Lower lobe of right lung (tissue), 2 donors: ENCODE results near the gene ZBTB22. TPM values are rescaled to one million over a fixed set of nuclear protein-coding genes. Genes with fewer than 3 reads are reported as not detected.

Experiments used
- ATAC-seq, 2 donors: fragments of 200-7000 bp; cut with Tn5 transposase; one replicate each; pipeline ENCODE4 v1.9.1; 2020 to 2022; ENCODE audit warnings: mild to moderate bottlenecking in 2 of 2, moderate library complexity in 2 of 2
- DNase-seq: peaks from one replicate; pipeline ENCODE4 v3.0.0-alpha.2; 2020
- H3K27ac ChIP-seq: fragments of 200-600 bp; one replicate; pipeline ENCODE4 v1.8.0; 2022
- H3K27me3 ChIP-seq: fragments of 200-600 bp; one replicate; pipeline ENCODE4 v1.8.0; 2022; ENCODE audit warnings: low read depth
- H3K36me3 ChIP-seq: fragments of 200-600 bp; one replicate; pipeline ENCODE4 v1.8.0; 2022; ENCODE audit warnings: mild to moderate bottlenecking
- H3K4me1 ChIP-seq: fragments of 200-600 bp; one replicate; pipeline ENCODE4 v1.8.0; 2022
- H3K4me3 ChIP-seq: fragments of 200-600 bp; one replicate; pipeline ENCODE4 v1.8.0; 2022; ENCODE audit warnings: mild to moderate bottlenecking
- H3K9me3 ChIP-seq: fragments of 200-600 bp; one replicate; pipeline ENCODE4 v1.8.0; 2022
- intact Hi-C: fragments of 100-400 bp; cut with DNase I; formaldehyde crosslinking; loops from one replicate; pipeline ENCODE4 v1.11.0; 2022
- total RNA-seq: library from RNA; stranded (reverse); fragmentation: NEBNext Ultra II Directional; extraction: Animal tissue kit (Norgen Biotek cat#: 25700); gene quantifications from one replicate; pipeline ENCODE4 v1.2.1, GENCODE V29; 2021
- TF ChIP-seq, protein P1 (sequence below): fragments of 200-600 bp; IDR thresholded peaks from one replicate; pipeline ENCODE4 v1.8.0; 2022; ENCODE audit warnings: antibody characterized with exemption, mild to moderate bottlenecking
- donor health status: DM: no; HTN: yes; CAD: no; lungs with severe emphysema.

The ZBTB22 gene
- total RNA-seq, 1 donor from 2014 or later: 27.5 TPM

DNA sequence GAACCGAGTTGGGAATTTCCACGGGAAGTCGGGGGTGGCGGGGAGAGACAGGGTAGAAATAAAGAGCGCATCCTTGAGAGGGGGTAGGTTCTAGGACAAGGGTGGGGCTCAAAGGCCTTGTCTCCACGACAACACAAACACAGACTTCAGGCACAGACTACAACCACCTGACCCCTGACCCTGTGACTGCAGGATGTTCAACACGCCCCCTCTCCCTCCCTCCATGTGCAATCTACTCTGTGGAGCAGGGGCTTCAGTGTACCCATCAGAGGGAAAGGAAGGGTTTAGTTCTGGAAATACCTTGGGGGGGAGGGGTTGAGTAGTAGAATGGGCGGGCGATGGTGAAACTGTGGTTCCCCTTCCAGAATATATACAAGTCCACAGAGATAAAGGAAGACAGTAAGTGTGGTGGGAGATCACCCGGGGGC lies 3.0 kb downstream of the ZBTB22 start:
- Histone ChIP-seq H3K4me3 (peak overlapping the region; percentile 96), H3K27ac (peak overlapping the region; percentile 98), H3K36me3 (peaks cover 36% of the 10 kb centered on the region), H3K9me3 (no peaks in the 10 kb centered on the region), H3K27me3 (no peaks in the 10 kb centered on the region), H3K4me1 (peaks cover 63% of the 10 kb centered on the region)
- TF ChIP-seq, protein P1, sequence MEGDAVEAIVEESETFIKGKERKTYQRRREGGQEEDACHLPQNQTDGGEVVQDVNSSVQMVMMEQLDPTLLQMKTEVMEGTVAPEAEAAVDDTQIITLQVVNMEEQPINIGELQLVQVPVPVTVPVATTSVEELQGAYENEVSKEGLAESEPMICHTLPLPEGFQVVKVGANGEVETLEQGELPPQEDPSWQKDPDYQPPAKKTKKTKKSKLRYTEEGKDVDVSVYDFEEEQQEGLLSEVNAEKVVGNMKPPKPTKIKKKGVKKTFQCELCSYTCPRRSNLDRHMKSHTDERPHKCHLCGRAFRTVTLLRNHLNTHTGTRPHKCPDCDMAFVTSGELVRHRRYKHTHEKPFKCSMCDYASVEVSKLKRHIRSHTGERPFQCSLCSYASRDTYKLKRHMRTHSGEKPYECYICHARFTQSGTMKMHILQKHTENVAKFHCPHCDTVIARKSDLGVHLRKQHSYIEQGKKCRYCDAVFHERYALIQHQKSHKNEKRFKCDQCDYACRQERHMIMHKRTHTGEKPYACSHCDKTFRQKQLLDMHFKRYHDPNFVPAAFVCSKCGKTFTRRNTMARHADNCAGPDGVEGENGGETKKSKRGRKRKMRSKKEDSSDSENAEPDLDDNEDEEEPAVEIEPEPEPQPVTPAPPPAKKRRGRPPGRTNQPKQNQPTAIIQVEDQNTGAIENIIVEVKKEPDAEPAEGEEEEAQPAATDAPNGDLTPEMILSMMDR: no peak
- ATAC-seq (peak; percentile 65 to 67), DNase-seq (peak; percentile 76)
- intact Hi-C loops: no loop called here

DNA sequence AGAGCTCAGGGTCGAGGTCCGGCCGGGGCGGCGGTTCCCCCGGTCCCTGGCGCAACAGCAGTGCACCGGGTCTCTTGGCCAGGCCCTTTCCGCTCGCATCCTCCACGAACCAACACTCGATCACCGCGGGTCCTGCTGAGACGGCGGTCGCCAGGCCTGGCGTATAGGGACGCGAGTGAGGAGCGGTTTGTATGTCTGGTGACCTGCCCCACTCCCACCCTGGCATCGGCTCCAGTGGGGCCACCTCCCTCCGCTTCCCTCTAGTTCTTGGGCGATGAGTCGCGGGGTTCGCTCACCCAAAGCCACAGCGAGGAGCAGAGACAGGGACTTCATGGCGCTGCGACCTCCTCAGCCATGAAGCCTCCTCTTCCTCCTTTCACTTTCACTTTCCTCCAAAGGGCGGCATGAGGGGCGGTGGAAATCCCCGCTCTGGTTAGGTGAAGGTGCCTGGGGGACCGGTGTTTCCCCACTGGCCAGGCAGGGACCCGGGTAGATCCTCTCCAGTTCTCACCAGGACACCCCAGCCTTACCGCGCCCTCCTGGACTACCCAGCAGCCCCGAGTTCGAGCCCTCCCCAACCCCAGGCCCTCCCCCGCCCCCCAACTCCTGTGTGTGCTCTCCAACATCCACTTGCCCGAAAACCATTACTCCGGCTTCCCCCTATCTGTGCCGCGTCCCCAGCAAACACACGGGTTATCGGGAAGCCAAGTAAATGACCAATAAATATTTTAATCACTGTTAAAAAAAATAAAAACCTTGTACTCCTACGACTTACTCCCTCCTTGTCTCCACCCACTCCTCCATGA lies 3.6 kb downstream of the ZBTB22 start, which contains the start of gene TAPBP:
TAPBP (minus strand) TSS at position 370 of the 806 bp plus-strand sequence; CDS start at position 333, 37 bp downstream.
- Histone ChIP-seq H3K36me3 (peaks cover 36% of the 10 kb centered on the region), H3K4me3 (peak within 1 kb of the TSS; percentile 96), H3K27ac (peak within 1 kb of the TSS; percentile 98), H3K9me3 (no peaks in the 10 kb centered on the region), H3K4me1 (peaks cover 57% of the 10 kb centered on the region), H3K27me3 (no peaks in the 10 kb centered on the region)
- intact Hi-C loops: no loop called here
- ATAC-seq: peak; percentile 38 to 62
- TF ChIP-seq, protein P1: no peak
- peak; percentile 72 for DNase-seq

DNA sequence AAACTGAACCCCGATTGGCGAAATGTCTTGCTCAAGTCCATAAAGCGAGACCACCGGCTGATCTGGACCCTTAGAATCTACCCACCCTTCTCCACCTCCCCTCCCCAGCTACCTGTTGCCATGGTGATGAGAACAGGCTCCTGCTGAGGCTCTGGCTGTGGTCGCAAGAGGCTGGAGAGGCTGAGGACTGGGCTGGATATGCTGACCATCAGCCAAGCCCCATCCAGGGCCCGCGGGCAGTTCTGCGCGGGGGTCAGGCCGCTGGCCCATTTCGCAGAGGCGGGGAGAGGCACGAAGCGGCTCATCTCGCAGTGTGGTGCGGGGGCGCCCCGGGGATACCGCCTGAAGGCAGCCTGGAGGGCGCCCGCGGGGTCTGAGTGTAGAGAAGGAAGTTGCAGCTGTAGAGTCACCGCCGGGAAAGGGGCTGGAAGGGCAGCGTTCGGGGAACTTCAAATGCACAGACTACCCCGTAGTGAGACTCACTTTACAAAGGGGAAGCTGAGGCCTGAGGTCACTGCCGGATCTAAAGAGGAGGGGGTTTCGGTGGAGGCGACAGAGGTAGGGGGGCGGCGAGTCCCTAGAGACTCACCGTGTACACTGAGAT lies 4.3 kb downstream of the ZBTB22 start:
- TF ChIP-seq, protein P1: no peak
- Histone ChIP-seq H3K27ac (peak overlapping the region; percentile 98), H3K9me3 (no peaks in the 10 kb centered on the region), H3K4me1 (peaks cover 50% of the 10 kb centered on the region), H3K36me3 (peaks cover 40% of the 10 kb centered on the region), H3K4me3 (peak overlapping the region; percentile 96), H3K27me3 (no peaks in the 10 kb centered on the region)
- peak; percentile 83 for DNase-seq
- peak; percentile 15 to 21 for ATAC-seq
- intact Hi-C loops: no loop called here

DNA sequence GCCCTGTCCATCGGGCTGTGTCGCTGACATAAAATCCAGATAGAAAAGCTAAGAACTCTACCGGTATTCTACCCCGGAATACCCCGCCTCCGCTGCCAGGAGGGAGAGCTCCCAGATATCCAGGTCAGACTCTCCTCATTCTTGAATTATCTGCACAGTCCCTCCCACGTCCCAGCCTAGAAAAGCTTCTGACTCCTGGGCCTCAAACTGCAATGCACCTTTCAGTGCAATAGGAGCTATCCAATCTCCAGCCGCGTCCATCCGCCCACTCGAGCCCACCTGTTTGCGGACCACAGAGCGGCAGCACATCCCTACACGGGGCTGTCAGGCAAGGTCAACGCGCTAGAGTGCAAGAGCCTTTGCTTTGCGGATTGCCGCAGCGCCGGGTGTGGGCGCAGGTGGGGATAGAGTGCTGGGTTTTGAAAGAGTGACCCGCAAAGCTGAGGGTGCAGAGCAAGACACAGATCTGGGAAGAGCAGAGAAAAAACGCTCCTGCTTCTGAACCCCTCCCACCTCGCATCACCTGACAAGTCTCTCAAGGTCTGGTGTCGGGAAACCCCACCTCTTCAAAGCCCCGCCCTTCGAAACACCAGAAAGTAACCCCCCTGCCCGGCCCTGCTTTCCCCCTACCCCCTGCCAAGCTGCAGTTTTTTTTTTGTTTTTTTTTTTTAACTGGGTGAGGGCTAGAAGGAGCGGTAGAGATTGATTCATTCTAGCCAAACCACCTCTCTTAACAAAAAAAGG lies 5.0 kb downstream of the ZBTB22 start:
- TF ChIP-seq, protein P1: no peak
- intact Hi-C loops: no loop called here
- H3K36me3 ChIP-seq: peaks cover 46% of the 10 kb centered on the region
- peak overlapping the region; percentile 98 for H3K27ac ChIP-seq
- ATAC-seq (peak; percentile 58 to 61), DNase-seq (peak; percentile 87)
- peak overlapping the region; percentile 96 for H3K4me3 ChIP-seq
- peaks cover 48% of the 10 kb centered on the region for H3K4me1 ChIP-seq
- no peaks in the 10 kb centered on the region for H3K9me3 ChIP-seq
- no peaks in the 10 kb centered on the region for H3K27me3 ChIP-seq

DNA sequence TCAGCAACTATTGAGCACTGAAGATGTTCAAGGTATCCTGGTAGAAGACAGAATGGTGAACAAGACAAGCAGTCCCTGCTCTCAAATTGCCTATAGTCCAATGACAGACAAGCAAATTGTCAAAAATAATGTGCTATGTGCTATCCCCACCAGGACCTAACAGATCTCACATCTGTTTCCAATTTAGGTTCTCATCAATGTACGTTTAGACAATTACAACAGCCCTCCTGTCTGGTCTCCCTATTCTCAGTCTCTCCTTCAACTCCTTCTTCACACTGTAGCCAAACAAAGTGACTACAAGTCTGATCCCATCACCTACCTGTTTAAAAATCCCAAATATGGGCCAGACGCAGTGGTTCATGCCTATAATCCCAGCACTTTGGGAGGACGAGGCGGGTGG lies 11.2 kb downstream of the ZBTB22 start:
- intact Hi-C loops: no loop called here
- Histone ChIP-seq H3K27me3 (no peaks in the 10 kb centered on the region), H3K9me3 (no peaks in the 10 kb centered on the region), H3K4me1 (peaks cover 24% of the 10 kb centered on the region), H3K36me3 (peaks cover 92% of the 10 kb centered on the region), H3K27ac (no peak overlapping the region), H3K4me3 (no peak overlapping the region)
- ATAC-seq (no peak), DNase-seq (no peak)
- TF ChIP-seq, protein P1: no peak
